ENCODE data around the gene SYT6. TPM values are rescaled to one million over a fixed set of nuclear protein-coding genes. Genes with fewer than 3 reads are reported as not detected.

The SYT6 gene
- total RNA-seq, 1 experiment from 2014 or later: 54.2 TPM

DNA sequence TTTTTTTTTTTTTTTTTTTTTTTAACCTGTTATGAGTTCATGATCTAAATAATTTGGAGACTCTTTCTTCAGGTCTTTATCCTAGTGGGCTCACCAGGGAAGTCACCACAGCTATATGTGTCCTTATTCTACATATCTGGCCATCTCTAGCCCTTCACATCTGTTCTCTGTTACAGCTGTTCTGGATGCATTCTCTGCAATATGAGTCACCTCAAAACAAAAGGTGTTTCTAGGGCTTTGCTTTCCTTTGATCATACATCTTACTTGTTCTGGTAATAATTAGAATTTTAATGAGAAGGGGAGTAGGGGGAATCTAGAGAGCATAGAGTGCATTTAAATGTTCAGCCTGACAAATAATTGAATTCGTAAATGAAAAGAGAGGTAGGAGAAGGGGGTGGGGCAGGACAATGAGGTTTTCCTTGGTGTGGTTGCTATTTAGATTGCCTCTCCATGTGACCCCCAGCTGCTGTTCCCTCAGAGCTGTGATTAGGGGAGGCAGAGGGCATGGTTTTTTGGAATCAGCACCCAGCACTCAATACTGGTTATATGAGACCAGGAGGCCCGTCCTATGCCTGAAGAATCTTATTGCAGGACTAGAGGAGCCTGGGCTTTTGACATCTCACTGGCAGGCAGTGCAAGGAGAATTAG lies 8.0 kb downstream of the SYT6 start:
- peaks cover 46% of the 10 kb centered on the region for H3K36me3 Mint-ChIP-seq
- CTCF ChIA-PET: interaction anchor here (0.8 to 5.0 kb wide), 8 partner anchors 8 to 215 kb away, joined by 3 to 24 read pairs (median 4); partner anchors contain the start of genes OLFML3 and SYT6
- H3K4me3 Mint-ChIP-seq: peak overlapping the region; percentile 33
- POLR2A ChIA-PET: no interaction called here
- peak overlapping the region; percentile 73; the same call in 1 of the 2 replicates for H3K27ac Mint-ChIP-seq
- ATAC-seq: peak; percentile 78
- H3K27me3 Mint-ChIP-seq (ENCODE audit: low read depth): no peaks in the 10 kb centered on the region
- TF ChIP-seq, protein P1, sequence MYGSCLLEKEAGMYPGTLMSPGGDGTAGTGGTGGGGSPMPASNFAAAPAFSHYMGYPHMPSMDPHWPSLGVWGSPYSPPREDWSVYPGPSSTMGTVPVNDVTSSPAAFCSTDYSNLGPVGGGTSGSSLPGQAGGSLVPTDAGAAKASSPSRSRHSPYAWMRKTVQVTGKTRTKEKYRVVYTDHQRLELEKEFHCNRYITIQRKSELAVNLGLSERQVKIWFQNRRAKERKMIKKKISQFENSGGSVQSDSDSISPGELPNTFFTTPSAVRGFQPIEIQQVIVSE (CRISPR knock-in tag; IDR thresholded peaks at IDR 0.05; ENCODE audit: borderline replicate concordance): no peak
- TF ChIP-seq, protein P2, sequence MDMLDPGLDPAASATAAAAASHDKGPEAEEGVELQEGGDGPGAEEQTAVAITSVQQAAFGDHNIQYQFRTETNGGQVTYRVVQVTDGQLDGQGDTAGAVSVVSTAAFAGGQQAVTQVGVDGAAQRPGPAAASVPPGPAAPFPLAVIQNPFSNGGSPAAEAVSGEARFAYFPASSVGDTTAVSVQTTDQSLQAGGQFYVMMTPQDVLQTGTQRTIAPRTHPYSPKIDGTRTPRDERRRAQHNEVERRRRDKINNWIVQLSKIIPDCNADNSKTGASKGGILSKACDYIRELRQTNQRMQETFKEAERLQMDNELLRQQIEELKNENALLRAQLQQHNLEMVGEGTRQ (CRISPR knock-in tag; IDR thresholded peaks at IDR 0.05): peak; percentile 41; the same call in 1 of the 2 replicates
- TF ChIP-seq FOXP1 (CRISPR knock-in tag; IDR thresholded peaks at IDR 0.05; ENCODE audit: borderline replicate concordance) (no peak), IRF2 (CRISPR knock-in tag; IDR thresholded peaks at IDR 0.05; ENCODE audit: borderline replicate concordance, low read depth) (no peak)
- TF ChIP-seq, protein P3, sequence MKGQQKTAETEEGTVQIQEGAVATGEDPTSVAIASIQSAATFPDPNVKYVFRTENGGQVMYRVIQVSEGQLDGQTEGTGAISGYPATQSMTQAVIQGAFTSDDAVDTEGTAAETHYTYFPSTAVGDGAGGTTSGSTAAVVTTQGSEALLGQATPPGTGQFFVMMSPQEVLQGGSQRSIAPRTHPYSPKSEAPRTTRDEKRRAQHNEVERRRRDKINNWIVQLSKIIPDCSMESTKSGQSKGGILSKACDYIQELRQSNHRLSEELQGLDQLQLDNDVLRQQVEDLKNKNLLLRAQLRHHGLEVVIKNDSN (CRISPR knock-in tag; IDR thresholded peaks at IDR 0.05): peak; percentile 41; the same call in 1 of the 2 replicates
- no peak for DNase-seq (ENCODE audit: low spot score)
- H3K9me3 Mint-ChIP-seq: peaks cover 9% of the 10 kb centered on the region
- H3K4me1 Mint-ChIP-seq: peaks cover 77% of the 10 kb centered on the region

DNA sequence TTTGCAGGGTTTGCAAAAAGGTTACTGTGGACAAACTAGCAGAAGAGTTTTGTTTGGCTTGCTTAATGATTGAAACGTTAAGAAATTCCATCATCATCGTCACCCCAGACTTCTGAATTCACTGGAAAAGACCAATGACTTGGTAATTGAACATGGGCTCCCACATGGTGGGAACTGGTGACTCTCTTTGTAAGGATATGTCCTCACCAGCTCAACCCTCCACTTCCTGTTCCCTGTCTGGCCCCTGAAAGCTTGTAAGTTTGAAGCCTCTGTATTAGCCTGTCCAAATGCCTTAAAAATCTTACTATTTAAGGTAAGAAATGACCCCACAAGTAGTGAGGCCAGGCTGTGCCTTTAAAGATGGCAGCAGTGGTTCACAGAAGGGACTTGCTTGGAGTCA lies 9.7 kb downstream of the SYT6 start:
- Mint-ChIP-seq H3K27ac (no peak overlapping the region; the same call in 1 of the 2 replicates), H3K4me1 (peaks cover 61% of the 10 kb centered on the region), H3K36me3 (peaks cover 48% of the 10 kb centered on the region), H3K9me3 (peaks cover 9% of the 10 kb centered on the region), H3K4me3 (no peak overlapping the region), H3K27me3 (ENCODE audit: low read depth) (no peaks in the 10 kb centered on the region)
- ATAC-seq: no peak
- TF ChIP-seq OVOL2 (CRISPR knock-in tag; IDR thresholded peaks at IDR 0.05; ENCODE audit: borderline replicate concordance) (no peak), ETV6 (CRISPR knock-in tag; IDR thresholded peaks at IDR 0.05) (no peak)
- TF ChIP-seq, protein P4, sequence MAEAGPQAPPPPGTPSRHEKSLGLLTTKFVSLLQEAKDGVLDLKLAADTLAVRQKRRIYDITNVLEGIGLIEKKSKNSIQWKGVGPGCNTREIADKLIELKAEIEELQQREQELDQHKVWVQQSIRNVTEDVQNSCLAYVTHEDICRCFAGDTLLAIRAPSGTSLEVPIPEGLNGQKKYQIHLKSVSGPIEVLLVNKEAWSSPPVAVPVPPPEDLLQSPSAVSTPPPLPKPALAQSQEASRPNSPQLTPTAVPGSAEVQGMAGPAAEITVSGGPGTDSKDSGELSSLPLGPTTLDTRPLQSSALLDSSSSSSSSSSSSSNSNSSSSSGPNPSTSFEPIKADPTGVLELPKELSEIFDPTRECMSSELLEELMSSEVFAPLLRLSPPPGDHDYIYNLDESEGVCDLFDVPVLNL (CRISPR knock-in tag; IDR thresholded peaks at IDR 0.05; ENCODE audit: borderline replicate concordance, low read depth): no peak
- TF ChIP-seq, protein P5, sequence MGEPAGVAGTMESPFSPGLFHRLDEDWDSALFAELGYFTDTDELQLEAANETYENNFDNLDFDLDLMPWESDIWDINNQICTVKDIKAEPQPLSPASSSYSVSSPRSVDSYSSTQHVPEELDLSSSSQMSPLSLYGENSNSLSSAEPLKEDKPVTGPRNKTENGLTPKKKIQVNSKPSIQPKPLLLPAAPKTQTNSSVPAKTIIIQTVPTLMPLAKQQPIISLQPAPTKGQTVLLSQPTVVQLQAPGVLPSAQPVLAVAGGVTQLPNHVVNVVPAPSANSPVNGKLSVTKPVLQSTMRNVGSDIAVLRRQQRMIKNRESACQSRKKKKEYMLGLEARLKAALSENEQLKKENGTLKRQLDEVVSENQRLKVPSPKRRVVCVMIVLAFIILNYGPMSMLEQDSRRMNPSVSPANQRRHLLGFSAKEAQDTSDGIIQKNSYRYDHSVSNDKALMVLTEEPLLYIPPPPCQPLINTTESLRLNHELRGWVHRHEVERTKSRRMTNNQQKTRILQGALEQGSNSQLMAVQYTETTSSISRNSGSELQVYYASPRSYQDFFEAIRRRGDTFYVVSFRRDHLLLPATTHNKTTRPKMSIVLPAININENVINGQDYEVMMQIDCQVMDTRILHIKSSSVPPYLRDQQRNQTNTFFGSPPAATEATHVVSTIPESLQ (CRISPR knock-in tag; IDR thresholded peaks at IDR 0.05): no peak
- TF ChIP-seq, protein P6, sequence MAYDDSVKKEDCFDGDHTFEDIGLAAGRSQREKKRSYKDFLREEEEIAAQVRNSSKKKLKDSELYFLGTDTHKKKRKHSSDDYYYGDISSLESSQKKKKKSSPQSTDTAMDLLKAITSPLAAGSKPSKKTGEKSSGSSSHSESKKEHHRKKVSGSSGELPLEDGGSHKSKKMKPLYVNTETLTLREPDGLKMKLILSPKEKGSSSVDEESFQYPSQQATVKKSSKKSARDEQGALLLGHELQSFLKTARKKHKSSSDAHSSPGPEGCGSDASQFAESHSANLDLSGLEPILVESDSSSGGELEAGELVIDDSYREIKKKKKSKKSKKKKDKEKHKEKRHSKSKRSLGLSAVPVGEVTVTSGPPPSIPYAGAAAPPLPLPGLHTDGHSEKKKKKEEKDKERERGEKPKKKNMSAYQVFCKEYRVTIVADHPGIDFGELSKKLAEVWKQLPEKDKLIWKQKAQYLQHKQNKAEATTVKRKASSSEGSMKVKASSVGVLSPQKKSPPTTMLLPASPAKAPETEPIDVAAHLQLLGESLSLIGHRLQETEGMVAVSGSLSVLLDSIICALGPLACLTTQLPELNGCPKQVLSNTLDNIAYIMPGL (CRISPR knock-in tag; IDR thresholded peaks at IDR 0.05): no peak
- TF ChIP-seq, protein P2 (CRISPR knock-in tag; IDR thresholded peaks at IDR 0.05): no peak
- ChIA-PET POLR2A (interaction anchor here (0.9 to 1.0 kb wide), 2 partner anchors 10 to 22 kb away, joined by 3 read pairs; no protein-coding TSS in a partner anchor), CTCF (interaction anchor here (0.6 to 5.0 kb wide), 2 partner anchors 9 to 166 kb away, joined by 3 to 24 read pairs; partner anchors contain the start of gene OLFML3)
- no peak for DNase-seq (ENCODE audit: low spot score)

DNA sequence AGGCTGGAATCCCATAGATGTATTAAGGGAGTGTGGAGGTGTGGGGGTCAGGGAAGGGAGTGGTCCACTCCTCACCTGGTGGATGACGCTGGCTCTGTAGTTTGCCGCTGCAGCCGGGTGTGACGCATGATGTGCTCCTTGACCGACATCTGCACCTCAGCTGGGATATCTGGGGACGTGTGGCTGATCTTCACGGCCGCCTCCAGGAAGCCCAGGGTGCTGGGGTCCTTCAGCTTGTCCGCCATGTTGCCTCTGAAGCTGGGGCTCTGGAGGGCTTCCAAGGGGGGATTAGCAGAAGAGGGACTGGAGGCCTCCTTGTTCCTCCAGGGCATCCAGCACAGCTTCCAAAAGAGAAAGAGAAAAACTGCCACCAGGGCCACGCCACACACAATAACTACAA lies 14.1 kb downstream of the SYT6 start:
- Mint-ChIP-seq H3K4me1 (peaks cover 35% of the 10 kb centered on the region), H3K4me3 (no peak overlapping the region), H3K36me3 (peaks cover 74% of the 10 kb centered on the region), H3K9me3 (peaks cover 9% of the 10 kb centered on the region), H3K27me3 (ENCODE audit: low read depth) (no peaks in the 10 kb centered on the region), H3K27ac (peak overlapping the region; percentile 47; the same call in 1 of the 2 replicates)
- ChIA-PET CTCF (no interaction called here), POLR2A (no interaction called here)
- ATAC-seq (no peak), DNase-seq (ENCODE audit: low spot score) (no peak)
- TF ChIP-seq CREB1 (CRISPR knock-in tag; IDR thresholded peaks at IDR 0.05) (no peak), SP1 (CRISPR knock-in tag; conservative IDR thresholded peaks at IDR 0.05) (no peak), ZNF263 (CRISPR knock-in tag; IDR thresholded peaks at IDR 0.05; ENCODE audit: low read depth) (no peak), ZNF423 (CRISPR knock-in tag; IDR thresholded peaks at IDR 0.05) (no peak), NFE2L1 (CRISPR knock-in tag; IDR thresholded peaks at IDR 0.05) (no peak)
- TF ChIP-seq, protein P7, sequence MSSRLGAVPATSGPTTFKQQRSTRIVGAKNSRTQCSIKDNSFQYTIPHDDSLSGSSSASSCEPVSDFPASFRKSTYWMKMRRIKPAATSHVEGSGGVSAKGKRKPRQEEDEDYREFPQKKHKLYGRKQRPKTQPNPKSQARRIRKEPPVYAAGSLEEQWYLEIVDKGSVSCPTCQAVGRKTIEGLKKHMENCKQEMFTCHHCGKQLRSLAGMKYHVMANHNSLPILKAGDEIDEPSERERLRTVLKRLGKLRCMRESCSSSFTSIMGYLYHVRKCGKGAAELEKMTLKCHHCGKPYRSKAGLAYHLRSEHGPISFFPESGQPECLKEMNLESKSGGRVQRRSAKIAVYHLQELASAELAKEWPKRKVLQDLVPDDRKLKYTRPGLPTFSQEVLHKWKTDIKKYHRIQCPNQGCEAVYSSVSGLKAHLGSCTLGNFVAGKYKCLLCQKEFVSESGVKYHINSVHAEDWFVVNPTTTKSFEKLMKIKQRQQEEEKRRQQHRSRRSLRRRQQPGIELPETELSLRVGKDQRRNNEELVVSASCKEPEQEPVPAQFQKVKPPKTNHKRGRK (CRISPR knock-in tag; IDR thresholded peaks at IDR 0.05; ENCODE audit: borderline replicate concordance): no peak
- TF ChIP-seq, protein P8, sequence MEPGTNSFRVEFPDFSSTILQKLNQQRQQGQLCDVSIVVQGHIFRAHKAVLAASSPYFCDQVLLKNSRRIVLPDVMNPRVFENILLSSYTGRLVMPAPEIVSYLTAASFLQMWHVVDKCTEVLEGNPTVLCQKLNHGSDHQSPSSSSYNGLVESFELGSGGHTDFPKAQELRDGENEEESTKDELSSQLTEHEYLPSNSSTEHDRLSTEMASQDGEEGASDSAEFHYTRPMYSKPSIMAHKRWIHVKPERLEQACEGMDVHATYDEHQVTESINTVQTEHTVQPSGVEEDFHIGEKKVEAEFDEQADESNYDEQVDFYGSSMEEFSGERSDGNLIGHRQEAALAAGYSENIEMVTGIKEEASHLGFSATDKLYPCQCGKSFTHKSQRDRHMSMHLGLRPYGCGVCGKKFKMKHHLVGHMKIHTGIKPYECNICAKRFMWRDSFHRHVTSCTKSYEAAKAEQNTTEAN (CRISPR knock-in tag; IDR thresholded peaks at IDR 0.05): no peak
